NCI-H2171 (cell line): Measurements from ENCODE around the gene FMNL1.
"Not testable (repeated sequence)": the region's sequence is repeated elsewhere in the genome, so short reads cannot be mapped to it uniquely, and the experiment has no call there.

Experiments
- DNase-seq: peaks from one replicate; lab custom pipeline; 2025; lab: John Stamatoyannopoulos, UW

Gene FMNL1

GRCh38 chr17:45221081-45222013, at the start of gene FMNL1:
Gene FMNL1 (plus strand): TSS chr17:45221885. CDS start chr17:45222125, 240 bp downstream.
- no peak for DNase-seq

GRCh38 chr17:45172232-45172540, 49.5 kb upstream of the FMNL1 start:
- DNase-seq: no peak

- DNase-seq: no peak
Measured at GRCh38 chr17:45172541-45173286, 49.0 kb upstream of the FMNL1 start.

- DNase-seq: no peak
Measured at GRCh38 chr17:45175759-45176115, 45.9 kb upstream of the FMNL1 start.

- DNase-seq: no peak
Measured at GRCh38 chr17:45177563-45177962, 44.1 kb upstream of the FMNL1 start.

GRCh38 chr17:45184144-45184543, 37.5 kb upstream of the FMNL1 start:
- no peak for DNase-seq

GRCh38 chr17:45186801-45187354, 34.8 kb upstream of the FMNL1 start:
- DNase-seq: no peak

- no peak for DNase-seq
Measured at GRCh38 chr17:45189009-45189408, 32.7 kb upstream of the FMNL1 start.

GRCh38 chr17:45190503-45191255, 31.0 kb upstream of the FMNL1 start:
- DNase-seq: peak; percentile 11

- DNase-seq: no peak
Measured at GRCh38 chr17:45195424-45195823, 26.3 kb upstream of the FMNL1 start.

GRCh38 chr17:45197108-45197507, 24.6 kb upstream of the FMNL1 start:
- DNase-seq: no peak

- DNase-seq: peak; percentile 63
Measured at GRCh38 chr17:45197555-45198334, 23.9 kb upstream of the FMNL1 start.

GRCh38 chr17:45200701-45201100, 21.0 kb upstream of the FMNL1 start:
- no peak for DNase-seq

- no peak for DNase-seq
Measured at GRCh38 chr17:45201457-45201856, 20.2 kb upstream of the FMNL1 start.

GRCh38 chr17:45201880-45202279, 19.8 kb upstream of the FMNL1 start:
- not testable (repeated sequence) for DNase-seq

- peak; percentile 65 for DNase-seq
Measured at GRCh38 chr17:45218895-45219661, 2.6 kb upstream of the FMNL1 start.

- no peak for DNase-seq
Measured at GRCh38 chr17:45220079-45220478, 1.6 kb upstream of the FMNL1 start.

GRCh38 chr17:45222014-45222288, 266 bp downstream of the FMNL1 start:
- no peak for DNase-seq

GRCh38 chr17:45222289-45222995, 757 bp downstream of the FMNL1 start:
- DNase-seq: no peak

- no peak for DNase-seq
Measured at GRCh38 chr17:45222996-45223538, 1.4 kb downstream of the FMNL1 start.
